Adipose tissue (tissue), 3 donors: ENCODE measurements around the gene NUDT22. TPM values are rescaled to one million over a fixed set of nuclear protein-coding genes. Genes with fewer than 3 reads are reported as not detected.

ENCODE experiments used
- H3K27ac ChIP-seq: one replicate; pipeline ENCODE4 v1.5.1; 2013; ENCODE audit warnings: low read depth, low read length
- WGBS, 3 donors: extraction: QIAGEN DNeasy Blood & Tissue Kit; methylation state at CpG; one replicate each; pipeline ENCODE4 v1.1.7; 2013; 5-methylcytosine and 5-hydroxymethylcytosine counted together
- polyA plus RNA-seq, 3 donors: library from polyadenylated mRNA; stranded (reverse); fragments of 200-250 nt; gene quantifications; one replicate each; pipeline ENCODE4 v1.2.3, GENCODE V29; 2013
- donor health status: healthy with polysubstance abuse.
- donor health status: Bipolar disorder and iron deficiency.
- donor health status: healthy.

NUDT22 gene
- polyA plus RNA-seq, 3 donors = 42.5 to 51.3 (median 49.4) TPM

GRCh38 chr11:64223001-64223651, 2.9 kb upstream of the NUDT22 start:
- 66 to 80% (median 73%) methylated on average over 24 of the region's 24 CpGs for WGBS, 3 donors
- H3K27ac ChIP-seq = no peak overlapping the region

GRCh38 chr11:64224151-64224890, 1.8 kb upstream of the NUDT22 start:
- no peak overlapping the region for H3K27ac ChIP-seq
- 88 to 91% (median 90%) methylated on average over 17 of the region's 17 CpGs for WGBS, 3 donors

DNA sequence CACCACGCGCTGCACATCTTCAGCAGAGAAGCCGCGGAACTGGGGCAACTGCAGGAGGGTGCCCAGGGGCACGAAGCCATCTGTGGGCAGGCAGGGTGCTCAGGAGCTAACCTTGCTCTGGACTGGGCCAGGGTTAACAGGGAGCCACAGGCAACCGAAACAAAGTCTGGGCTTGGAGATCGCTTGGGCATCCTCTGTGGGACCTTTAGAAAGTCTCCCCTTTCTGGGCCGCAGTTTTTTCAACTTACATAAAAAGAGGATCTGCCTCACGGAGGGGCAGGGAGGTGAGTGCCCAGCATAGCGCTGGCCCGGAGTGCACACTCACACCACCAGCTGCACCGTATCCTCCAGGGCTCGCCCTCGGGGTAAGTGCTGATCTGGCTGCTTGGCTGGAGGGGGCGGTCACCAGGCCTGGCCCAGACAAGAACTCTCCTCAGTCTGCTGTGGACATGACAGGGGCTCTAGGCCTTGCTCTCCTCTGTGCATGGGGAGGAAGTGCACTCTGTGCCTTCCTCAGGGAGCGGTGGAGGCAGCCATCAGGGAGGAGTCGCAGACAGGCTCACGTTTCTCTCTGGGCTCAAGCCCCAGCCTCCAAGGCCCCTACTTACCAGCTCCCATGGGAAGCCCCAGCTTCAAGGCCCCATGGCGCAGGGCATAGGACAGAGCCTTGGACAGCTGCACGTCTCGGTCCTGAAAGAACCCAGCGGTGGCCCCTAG, 1.0 kb upstream of the NUDT22 start:
- WGBS, 3 donors = 56 to 65% (median 62%) methylated on average over 22 of the region's 22 CpGs
- H3K27ac ChIP-seq = no peak overlapping the region

- H3K27ac ChIP-seq = peak overlapping the region; percentile 48
- 5 to 12% (median 8%) methylated on average over 22 to 26 of the region's 26 CpGs for WGBS, 3 donors
These were observed 505 bp downstream of the NUDT22 start for GRCh38 chr11:64226507-64227051.

DNA sequence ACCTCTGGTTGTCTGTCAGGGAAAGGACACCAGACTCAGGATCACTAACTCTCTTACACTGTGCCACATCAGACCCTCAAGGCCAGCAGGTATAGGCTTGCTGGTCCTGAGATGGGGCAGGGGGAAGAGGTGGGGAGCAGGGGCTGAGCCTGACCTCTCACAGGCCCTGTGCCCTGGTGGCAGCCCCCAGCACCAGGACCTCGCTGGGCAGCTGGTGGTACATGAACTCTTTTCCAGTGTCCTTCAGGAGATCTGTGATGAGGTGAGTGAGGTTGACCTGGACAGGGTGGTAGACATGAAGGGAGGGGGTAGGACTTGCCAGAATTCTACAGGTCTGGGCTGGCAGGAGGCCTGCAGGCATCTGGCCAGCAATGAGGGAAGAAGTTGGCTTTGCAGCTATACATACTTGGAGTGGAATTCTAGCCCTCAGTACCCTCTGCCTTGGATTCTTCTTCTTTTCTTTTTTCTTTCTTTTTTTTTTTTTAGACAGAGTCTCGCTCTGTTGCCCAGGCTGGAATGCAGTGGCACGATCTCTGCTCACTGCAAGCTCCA, 1.4 kb downstream of the NUDT22 start:
- H3K27ac ChIP-seq = no peak overlapping the region
- 51 to 92% (median 84%) methylated on average over 2 to 3 of the region's 3 CpGs for WGBS, 3 donors

- 78 to 91% (median 89%) methylated on average over 12 of the region's 12 CpGs for WGBS, 3 donors
- no peak overlapping the region for H3K27ac ChIP-seq
These were observed 3.1 kb downstream of the NUDT22 start for GRCh38 chr11:64229090-64229743.

DNA sequence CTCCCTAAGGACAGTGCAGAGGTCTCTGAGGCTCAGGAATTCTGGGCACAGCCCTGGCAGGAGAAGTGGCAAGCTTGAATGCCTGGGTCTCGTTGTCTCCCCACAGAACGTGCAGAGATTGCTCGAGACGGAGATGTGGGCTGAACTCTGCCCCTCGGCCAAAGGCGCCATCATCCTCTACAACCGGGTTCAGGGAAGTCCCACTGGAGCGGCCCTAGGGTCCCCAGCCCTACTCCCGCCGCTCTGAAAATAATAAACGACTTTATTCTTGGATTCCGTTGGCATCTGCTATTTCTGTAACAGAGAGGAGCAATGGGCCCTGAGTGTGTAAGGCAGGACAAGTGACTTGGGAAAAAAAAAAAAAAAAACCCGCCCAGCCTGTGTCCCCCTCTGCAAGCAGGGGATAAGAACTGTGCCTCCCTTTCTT, 3.7 kb downstream of the NUDT22 start:
- H3K27ac ChIP-seq = no peak overlapping the region
- WGBS, 3 donors = 28 to 42% (median 34%) methylated on average over 13 of the region's 13 CpGs

- 0% methylated on average over 51 to 62 of the region's 62 CpGs for WGBS, 3 donors
- H3K27ac ChIP-seq = peak within 1 kb of the TSS; percentile 78
These were observed 4.3 kb downstream of the NUDT22 start, which contains the start of gene DNAJC4 for GRCh38 chr11:64230171-64230984. Gene DNAJC4 (plus strand): TSS chr11:64230548. CDS start chr11:64230855, 307 bp downstream.

GRCh38 chr11:64230985-64231365, 4.9 kb downstream of the NUDT22 start:
- 4 to 11% (median 10%) methylated on average over 8 of the region's 8 CpGs for WGBS, 3 donors

GRCh38 chr11:64231546-64231945, 5.5 kb downstream of the NUDT22 start:
- WGBS, 3 donors = 87 to 91% (median 90%) methylated on average over 7 of the region's 7 CpGs
- no peak overlapping the region for H3K27ac ChIP-seq

More at GRCh38 chr11:64230985-64231365, 4.9 kb downstream of the NUDT22 start:
- H3K27ac ChIP-seq = peak overlapping the region; percentile 78

DNA sequence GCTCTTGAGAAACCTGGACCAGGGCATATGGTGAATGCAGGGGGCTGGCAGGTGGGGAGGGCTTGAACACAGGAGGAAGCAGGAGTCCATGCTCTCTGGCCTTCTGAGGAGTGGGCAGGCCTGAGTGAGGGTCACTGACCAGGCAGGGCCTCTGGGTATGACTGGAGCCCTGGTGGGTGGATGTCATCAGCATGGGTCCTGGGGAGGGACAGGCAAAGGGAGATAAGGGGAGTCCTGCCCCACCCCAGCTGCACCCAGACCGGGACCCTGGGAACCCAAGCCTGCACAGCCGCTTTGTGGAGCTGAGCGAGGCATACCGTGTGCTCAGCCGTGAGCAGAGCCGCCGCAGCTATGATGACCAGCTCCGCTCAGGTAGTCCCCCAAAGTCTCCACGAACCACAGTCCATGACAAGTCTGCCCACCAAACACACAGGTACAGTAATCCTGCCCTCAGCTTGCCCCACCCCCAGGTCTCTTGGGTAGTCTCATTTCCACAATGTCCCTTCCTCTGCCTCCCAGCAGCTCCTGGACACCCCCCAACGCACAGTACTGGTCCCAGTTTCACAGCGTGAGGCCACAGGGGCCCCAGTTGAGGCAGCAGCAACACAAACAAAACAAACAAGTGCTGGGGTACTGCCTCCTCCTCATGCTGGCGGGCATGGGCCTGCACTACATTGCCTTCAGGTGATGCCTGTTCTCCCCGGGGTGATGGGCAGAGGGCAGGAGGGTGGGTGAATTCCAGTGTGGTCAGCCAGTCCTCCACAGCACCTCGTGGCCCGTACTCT, 6.3 kb downstream of the NUDT22 start:
- 86 to 91% (median 87%) methylated on average over 15 of the region's 15 CpGs for WGBS, 3 donors
- no peak overlapping the region for H3K27ac ChIP-seq

DNA sequence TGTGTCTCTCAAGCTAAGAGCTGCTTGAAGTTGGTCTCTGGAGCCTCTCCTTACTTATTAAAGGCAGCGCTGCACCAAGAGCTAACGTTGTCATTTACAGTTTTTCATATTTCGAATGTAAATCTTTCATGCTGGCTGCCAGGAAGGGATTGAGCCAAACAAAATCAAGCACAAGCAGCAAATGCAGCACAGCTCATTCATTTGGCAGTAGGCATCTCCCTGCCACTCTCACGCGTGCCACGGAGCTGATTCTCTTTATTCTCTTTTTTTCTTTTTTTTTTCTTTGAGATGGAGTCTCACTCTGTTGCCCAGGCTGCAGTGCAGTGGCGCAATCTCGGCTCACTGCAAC, 6.9 kb downstream of the NUDT22 start:
- WGBS, 3 donors = 84 to 89% (median 86%) methylated on average over 8 of the region's 8 CpGs
- no peak overlapping the region for H3K27ac ChIP-seq

- H3K27ac ChIP-seq = no peak within 1 kb of the TSS
- WGBS, 3 donors = 1 to 5% (median 3%) methylated on average over 34 to 48 of the region's 62 CpGs
These were observed 8.0 kb downstream of the NUDT22 start, which contains the start of gene VEGFB for GRCh38 chr11:64233913-64234586. Gene VEGFB (plus strand): TSS chr11:64234584. CDS start chr11:64234834, 250 bp downstream.

DNA sequence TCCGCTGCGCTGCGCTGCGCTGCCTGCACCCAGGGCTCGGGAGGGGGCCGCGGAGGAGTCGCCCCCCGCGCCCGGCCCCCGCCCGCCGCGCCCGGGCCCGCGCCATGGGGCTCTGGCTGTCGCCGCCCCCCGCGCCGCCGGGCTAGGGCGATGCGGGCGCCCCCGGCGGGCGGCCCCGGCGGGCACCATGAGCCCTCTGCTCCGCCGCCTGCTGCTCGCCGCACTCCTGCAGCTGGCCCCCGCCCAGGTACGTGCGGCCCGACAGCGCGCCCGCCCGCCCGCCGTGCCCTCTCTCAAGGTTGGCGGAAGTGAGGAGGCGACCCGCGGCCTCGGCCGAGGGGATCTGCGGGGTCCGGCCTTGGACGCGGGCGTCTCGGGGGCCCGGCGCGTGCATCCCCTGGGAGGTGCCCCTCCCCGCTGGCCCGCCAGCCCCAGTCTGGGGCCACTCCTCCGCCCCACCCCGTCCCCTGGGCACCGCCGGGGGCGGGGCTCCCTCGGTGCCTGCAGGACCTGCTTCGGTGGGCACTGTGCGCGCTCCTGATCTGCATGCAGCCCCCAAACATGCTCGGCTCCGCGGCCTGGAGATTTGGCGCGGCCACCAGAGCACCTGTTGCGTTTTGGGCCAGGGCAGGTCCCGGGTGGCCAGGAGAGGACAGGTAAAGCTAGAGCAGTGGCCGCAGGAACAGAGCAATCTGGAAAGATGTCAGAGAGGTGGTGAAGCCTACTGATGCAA, 8.7 kb downstream of the NUDT22 start:
- no peak overlapping the region for H3K27ac ChIP-seq
- 1 to 2% (median 2%) methylated on average over 42 to 80 of the region's 80 CpGs for WGBS, 3 donors

DNA sequence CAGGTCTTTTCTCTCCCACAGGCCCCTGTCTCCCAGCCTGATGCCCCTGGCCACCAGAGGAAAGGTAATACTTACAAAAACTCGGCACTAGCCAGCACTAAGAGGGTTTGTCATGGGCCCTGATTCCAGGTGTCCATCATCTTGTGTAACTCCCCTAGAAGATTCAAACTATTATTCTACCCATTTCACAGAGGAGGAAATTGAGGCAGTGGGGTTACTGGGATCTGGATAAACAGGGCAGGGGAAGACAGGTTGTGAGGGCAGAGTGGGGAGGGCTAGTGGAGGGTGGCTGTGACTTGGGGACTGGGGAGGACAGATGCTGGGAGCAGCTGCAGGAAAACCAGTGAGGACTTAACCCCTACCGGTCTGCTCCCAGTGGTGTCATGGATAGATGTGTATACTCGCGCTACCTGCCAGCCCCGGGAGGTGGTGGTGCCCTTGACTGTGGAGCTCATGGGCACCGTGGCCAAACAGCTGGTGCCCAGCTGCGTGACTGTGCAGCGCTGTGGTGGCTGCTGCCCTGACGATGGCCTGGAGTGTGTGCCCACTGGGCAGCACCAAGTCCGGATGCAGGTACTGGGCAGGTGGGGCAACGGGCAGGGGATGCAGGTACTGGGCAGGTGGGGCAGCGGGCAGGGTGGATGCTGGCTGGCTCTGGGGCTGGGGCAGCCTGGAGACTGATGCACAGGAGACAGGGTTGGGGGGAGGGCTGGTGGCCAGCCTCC, 9.5 kb downstream of the NUDT22 start:
- no peak overlapping the region for H3K27ac ChIP-seq
- WGBS, 3 donors = 39 to 87% (median 77%) methylated on average over 11 to 12 of the region's 12 CpGs
